Measurements from ENCODE around the gene TTC4. TPM values are rescaled to one million over a fixed set of nuclear protein-coding genes. Genes with fewer than 3 reads are reported as not detected.

Gene TTC4
- total and polyA plus RNA-seq, 2 donors from 2014 or later = 18.0 to 21.5 TPM

DNA sequence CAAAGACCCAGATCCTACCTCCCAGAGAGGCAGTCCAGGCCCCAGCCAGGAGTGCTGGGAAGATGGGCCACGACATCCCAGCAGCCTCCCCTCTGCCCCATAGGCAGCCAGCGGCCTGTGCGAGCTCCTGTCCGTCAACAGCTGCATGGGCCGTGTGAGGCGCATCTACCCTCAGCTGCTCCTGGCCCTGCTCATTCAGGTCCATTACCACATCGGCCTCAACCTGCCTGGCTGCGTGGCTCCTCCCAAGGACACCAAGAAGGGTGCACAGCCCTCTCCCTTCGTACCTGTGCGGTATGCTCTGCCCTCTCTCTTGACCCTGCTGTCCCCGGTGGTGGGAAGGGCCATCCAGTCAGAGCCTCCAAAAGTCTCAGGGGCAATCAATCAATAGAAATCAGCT lies 29.5 kb upstream of the TTC4 start:
- peaks cover 0 to 3% (median 0%) of the 10 kb centered on the region in 3 donors for H3K4me1 ChIP-seq (ENCODE audit: control insufficient read depth in 2 of 3, insufficient read depth in 2 of 3, low read depth in 1 of 3, low read length in 3 of 3)
- intact Hi-C loops (cut with DNase I) = no loop called here
- TF ChIP-seq, protein P1, sequence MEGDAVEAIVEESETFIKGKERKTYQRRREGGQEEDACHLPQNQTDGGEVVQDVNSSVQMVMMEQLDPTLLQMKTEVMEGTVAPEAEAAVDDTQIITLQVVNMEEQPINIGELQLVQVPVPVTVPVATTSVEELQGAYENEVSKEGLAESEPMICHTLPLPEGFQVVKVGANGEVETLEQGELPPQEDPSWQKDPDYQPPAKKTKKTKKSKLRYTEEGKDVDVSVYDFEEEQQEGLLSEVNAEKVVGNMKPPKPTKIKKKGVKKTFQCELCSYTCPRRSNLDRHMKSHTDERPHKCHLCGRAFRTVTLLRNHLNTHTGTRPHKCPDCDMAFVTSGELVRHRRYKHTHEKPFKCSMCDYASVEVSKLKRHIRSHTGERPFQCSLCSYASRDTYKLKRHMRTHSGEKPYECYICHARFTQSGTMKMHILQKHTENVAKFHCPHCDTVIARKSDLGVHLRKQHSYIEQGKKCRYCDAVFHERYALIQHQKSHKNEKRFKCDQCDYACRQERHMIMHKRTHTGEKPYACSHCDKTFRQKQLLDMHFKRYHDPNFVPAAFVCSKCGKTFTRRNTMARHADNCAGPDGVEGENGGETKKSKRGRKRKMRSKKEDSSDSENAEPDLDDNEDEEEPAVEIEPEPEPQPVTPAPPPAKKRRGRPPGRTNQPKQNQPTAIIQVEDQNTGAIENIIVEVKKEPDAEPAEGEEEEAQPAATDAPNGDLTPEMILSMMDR (IDR thresholded peaks at IDR 0.05; ENCODE audit: borderline replicate concordance, extremely low read depth, insufficient read depth) = no peak
- H3K9ac ChIP-seq (ENCODE audit: low read length in 3 of 3) = no peak overlapping the region
- H3K36me3 ChIP-seq (ENCODE audit: control insufficient read depth in 2 of 3, insufficient read depth in 3 of 3, low read length in 3 of 3) = peaks cover 0 to 3% (median 0%) of the 10 kb centered on the region in 3 donors
- no peak overlapping the region for H3K4me3 ChIP-seq (ENCODE audit: low read length in 3 of 3)
- DNase-seq (no peak), FAIRE-seq (no peak)
- H3K27me3 ChIP-seq (ENCODE audit: control insufficient read depth, insufficient read depth, low read length) = no peaks in the 10 kb centered on the region
- H3K9me3 ChIP-seq (ENCODE audit: control insufficient read depth in 2 of 3, insufficient read depth in 1 of 3, low read length in 3 of 3) = no peaks in the 10 kb centered on the region
- no peak overlapping the region for H3K27ac ChIP-seq (ENCODE audit: low read depth in 2 of 2, low read length in 2 of 2)

DNA sequence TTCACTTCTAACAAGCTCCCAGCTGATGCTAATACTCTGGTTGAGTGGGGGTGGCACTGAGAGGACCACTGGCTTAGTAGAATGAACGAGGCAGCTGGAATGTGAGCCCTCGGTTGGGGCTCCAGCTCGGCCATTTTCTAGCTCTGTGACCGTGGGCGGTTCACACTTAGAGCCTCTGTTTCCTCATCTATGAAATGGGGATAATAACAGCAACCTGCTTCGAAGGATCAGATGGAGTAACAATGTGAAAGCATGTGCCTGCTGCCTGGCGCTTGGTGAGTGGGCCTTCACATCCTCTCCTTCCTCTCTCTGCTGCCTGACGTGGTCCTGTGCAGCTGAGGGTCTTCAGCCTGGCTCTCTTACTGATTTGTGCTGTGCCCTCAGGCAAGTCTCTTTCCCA lies 20.9 kb upstream of the TTC4 start:
- TF ChIP-seq, protein P1 (IDR thresholded peaks at IDR 0.05; ENCODE audit: borderline replicate concordance, extremely low read depth, insufficient read depth) = no peak
- Histone ChIP-seq H3K9me3 (ENCODE audit: control insufficient read depth in 2 of 3, insufficient read depth in 1 of 3, low read length in 3 of 3) (no peaks in the 10 kb centered on the region), H3K36me3 (ENCODE audit: control insufficient read depth in 2 of 3, insufficient read depth in 3 of 3, low read length in 3 of 3) (peaks cover 0 to 2% (median 0%) of the 10 kb centered on the region in 3 donors), H3K9ac (ENCODE audit: low read length in 3 of 3) (no peak overlapping the region), H3K4me1 (ENCODE audit: control insufficient read depth in 2 of 3, insufficient read depth in 2 of 3, low read depth in 1 of 3, low read length in 3 of 3) (no peaks in the 10 kb centered on the region), H3K4me3 (ENCODE audit: low read length in 3 of 3) (no peak overlapping the region), H3K27ac (ENCODE audit: low read depth in 2 of 2, low read length in 2 of 2) (no peak overlapping the region), H3K27me3 (ENCODE audit: control insufficient read depth, insufficient read depth, low read length) (no peaks in the 10 kb centered on the region)
- intact Hi-C loops (cut with DNase I) = no loop called here
- DNase-seq (no peak), FAIRE-seq (no peak)

DNA sequence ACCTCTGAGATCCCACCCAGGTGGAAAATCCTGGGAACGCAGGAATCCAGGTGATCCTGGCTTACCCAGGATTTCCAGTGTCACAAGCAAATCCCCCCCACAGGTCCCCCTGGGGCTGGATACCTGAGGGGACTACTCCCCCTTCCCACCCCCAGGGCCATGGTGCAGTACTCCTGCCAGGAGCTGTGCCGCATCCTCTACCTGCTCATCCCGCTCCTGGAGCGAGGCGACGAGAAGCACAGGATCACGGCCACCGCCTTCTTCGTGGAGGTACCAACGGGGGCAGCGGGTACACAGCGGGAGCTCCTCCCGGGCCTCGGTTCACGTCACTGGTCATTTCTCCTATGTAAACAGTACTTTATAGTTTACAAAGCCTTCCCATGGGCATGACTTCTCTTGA lies 20.4 kb upstream of the TTC4 start:
- intact Hi-C loops (cut with DNase I) = no loop called here
- H3K4me3 ChIP-seq (ENCODE audit: low read length in 3 of 3) = no peak overlapping the region
- DNase-seq = no peak
- H3K4me1 ChIP-seq (ENCODE audit: control insufficient read depth in 2 of 3, insufficient read depth in 2 of 3, low read depth in 1 of 3, low read length in 3 of 3) = no peaks in the 10 kb centered on the region
- H3K27me3 ChIP-seq (ENCODE audit: control insufficient read depth, insufficient read depth, low read length) = no peaks in the 10 kb centered on the region
- no peak overlapping the region for H3K27ac ChIP-seq (ENCODE audit: low read depth in 2 of 2, low read length in 2 of 2)
- no peak overlapping the region for H3K9ac ChIP-seq (ENCODE audit: low read length in 3 of 3)
- H3K36me3 ChIP-seq (ENCODE audit: control insufficient read depth in 2 of 3, insufficient read depth in 3 of 3, low read length in 3 of 3) = peaks cover 0 to 2% (median 0%) of the 10 kb centered on the region in 3 donors
- FAIRE-seq = no peak
- TF ChIP-seq, protein P1 (IDR thresholded peaks at IDR 0.05; ENCODE audit: borderline replicate concordance, extremely low read depth, insufficient read depth) = no peak
- no peaks in the 10 kb centered on the region for H3K9me3 ChIP-seq (ENCODE audit: control insufficient read depth in 2 of 3, insufficient read depth in 1 of 3, low read length in 3 of 3)

DNA sequence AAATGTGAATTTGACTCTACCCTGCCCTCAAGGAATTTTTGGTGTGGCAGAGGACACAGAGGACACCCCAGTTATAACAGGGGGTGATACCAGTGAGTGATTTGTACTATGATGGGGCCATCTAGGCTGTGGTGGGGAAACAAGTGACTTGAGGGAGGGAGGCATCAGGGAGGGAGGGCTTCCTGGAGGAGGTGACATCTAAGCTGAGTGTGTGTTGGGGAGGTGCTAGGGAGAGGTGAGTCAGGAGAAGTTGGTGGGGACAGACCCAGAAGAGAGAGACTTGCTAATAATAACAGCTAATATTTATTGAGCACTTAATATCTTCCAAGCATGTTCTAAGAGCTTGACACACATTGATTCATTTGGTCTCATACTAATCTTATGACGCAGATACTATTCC lies 19.9 kb upstream of the TTC4 start:
- TF ChIP-seq, protein P1 (IDR thresholded peaks at IDR 0.05; ENCODE audit: borderline replicate concordance, extremely low read depth, insufficient read depth) = no peak
- Histone ChIP-seq H3K36me3 (ENCODE audit: control insufficient read depth in 2 of 3, insufficient read depth in 3 of 3, low read length in 3 of 3) (peaks cover 0 to 2% (median 0%) of the 10 kb centered on the region in 3 donors), H3K4me1 (ENCODE audit: control insufficient read depth in 2 of 3, insufficient read depth in 2 of 3, low read depth in 1 of 3, low read length in 3 of 3) (no peaks in the 10 kb centered on the region), H3K9ac (ENCODE audit: low read length in 3 of 3) (no peak overlapping the region), H3K9me3 (ENCODE audit: control insufficient read depth in 2 of 3, insufficient read depth in 1 of 3, low read length in 3 of 3) (no peaks in the 10 kb centered on the region), H3K27me3 (ENCODE audit: control insufficient read depth, insufficient read depth, low read length) (no peaks in the 10 kb centered on the region), H3K27ac (ENCODE audit: low read depth in 2 of 2, low read length in 2 of 2) (no peak overlapping the region), H3K4me3 (ENCODE audit: low read length in 3 of 3) (no peak overlapping the region)
- intact Hi-C loops (cut with DNase I) = no loop called here
- FAIRE-seq (no peak), DNase-seq (no peak)
